HG02885 (cell line): Measurements from ENCODE around the gene GLYATL1.
"Not testable (repeated sequence)": the region's sequence is repeated elsewhere in the genome, so short reads cannot be mapped to it uniquely, and the experiment has no call there.

Source experiments
- ATAC-seq: cut with Tn5 transposase; IDR thresholded peaks from one replicate; pipeline ENCODE4 v1.9.1; 2021; ENCODE audit warnings: mild to moderate bottlenecking; ENCODE audit not compliant: unreplicated experiment, poor library complexity

The GLYATL1 gene

GRCh38 chr11:58992489-58992888 lies 53.2 kb downstream of the GLYATL1 start:
- peak; percentile 70 for ATAC-seq

DNA sequence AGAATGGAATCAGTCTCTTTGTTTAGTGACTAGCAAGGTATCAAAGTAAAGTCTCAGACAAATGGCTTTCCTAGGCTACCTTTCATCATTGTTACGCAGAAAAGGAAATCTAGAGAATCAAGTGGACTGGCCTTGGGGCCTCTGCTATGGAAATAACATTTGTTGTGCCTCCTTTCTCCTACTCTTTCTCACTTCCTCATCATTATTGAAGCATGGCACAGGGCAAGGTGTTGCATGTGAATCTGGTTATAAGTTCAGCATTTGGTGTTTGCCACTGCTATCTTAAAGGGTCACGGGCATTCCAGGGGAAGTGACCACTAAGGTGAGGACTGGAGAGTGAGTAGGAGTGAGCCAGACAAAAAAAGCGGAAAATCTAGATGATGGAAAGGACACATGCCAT lies 54.9 kb downstream of the GLYATL1 start:
- ATAC-seq, result peak; percentile 42

DNA sequence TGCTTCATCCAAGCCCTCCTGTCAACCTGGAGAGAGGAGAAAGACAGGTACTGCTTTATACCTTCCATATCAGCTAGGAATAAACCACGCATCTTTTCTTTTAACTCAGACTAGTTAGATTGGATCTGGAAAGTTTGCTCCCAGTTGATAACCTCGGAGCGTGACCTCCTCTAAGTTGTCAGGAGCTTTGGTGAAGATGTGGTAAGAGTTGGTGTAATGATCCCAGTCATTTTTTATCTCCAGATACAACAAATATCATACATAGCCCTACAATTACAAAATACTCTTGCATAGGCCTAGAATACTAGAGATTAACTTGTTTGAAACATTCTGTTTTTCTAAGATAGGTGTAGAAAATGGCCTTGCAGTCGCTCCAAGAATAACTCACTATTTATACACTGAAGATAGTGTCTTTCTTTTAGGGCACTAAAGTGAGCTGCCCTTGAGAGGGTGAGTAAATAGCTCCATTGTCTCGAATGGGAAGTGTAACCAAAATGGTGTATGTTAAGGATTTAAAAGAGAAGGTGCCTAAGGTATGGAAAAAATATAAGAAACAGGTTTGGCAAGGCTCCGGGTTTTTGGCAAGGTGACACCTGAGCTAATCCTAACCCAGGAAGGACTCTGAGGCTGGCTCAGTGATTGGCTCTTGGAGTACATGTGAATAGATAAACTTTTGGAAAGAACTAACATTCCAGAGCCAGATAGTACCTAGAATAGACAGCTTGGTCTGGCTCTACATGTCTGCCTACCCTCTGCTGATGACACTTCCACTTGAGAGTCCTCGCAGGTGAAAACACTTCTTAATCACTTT lies 59.4 kb downstream of the GLYATL1 start:
- no peak for ATAC-seq

DNA sequence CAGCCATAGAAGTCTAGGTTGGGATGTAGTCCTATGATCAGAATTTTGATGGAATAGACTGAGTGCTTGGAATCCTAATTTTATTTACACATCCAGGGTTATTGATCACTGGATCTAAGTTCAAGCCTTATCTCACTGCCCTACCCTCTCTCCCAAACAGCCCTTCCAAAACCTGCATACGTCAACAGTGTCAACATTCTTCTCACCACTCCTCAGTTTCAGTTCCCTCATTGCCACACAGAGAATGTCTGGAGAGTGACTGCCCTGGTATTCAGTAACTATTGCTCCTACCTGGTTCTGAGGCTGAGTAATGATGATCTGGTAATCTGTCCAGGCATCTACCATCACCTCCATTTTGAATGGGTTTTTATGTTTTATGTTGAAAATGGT lies 60.0 kb downstream of the GLYATL1 start:
- peak; percentile 92 for ATAC-seq

GRCh38 chr11:59000003-59000402 lies 60.7 kb downstream of the GLYATL1 start:
- ATAC-seq, result no peak

DNA sequence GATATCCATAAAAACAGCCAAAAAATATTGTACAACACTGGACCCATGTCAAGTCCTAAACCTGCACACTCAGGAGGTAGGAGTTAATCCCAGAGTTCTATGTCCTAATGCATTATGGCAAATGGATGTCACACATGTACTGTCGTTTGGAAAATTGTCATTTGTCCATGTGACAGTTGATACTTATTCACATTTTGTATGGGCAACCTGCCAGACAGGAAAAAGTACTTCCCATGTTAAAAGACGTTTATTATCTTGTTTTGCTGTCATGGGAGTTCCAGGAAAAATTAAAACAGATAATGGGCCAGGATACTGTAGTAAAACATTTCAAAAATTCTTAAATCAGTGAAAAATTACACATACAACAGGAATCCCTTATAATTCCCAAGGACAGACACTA lies 62.7 kb downstream of the GLYATL1 start:
- not testable (repeated sequence) for ATAC-seq
